IPS-15b (cell line): ENCODE results near the gene BCOR.

ENCODE experiments used
- H3K27me3 ChIP-seq: one replicate; pipeline ENCODE4 v1.6.1; 2013; ENCODE audit warnings: low read length; ENCODE audit not compliant: control insufficient read depth, insufficient read depth
- H3K36me3 ChIP-seq: one replicate; pipeline ENCODE4 v1.6.1; 2013; ENCODE audit warnings: low read length; ENCODE audit not compliant: control insufficient read depth, insufficient read depth
- H3K4me1 ChIP-seq: one replicate; pipeline ENCODE4 v1.6.1; 2013; ENCODE audit warnings: mild to moderate bottlenecking, low read length; ENCODE audit not compliant: control insufficient read depth, insufficient read depth
- H3K4me3 ChIP-seq: one replicate; pipeline ENCODE4 v1.5.1; 2013; ENCODE audit warnings: low read depth, low read length
- H3K9ac ChIP-seq: one replicate; pipeline ENCODE4 v1.6.1; 2013; ENCODE audit warnings: low read depth, mild to moderate bottlenecking, low read length
- H3K9me3 ChIP-seq: one replicate; pipeline ENCODE4 v1.6.1; 2013; ENCODE audit warnings: mild to moderate bottlenecking, low read length; ENCODE audit not compliant: control insufficient read depth, insufficient read depth

BCOR gene

DNA sequence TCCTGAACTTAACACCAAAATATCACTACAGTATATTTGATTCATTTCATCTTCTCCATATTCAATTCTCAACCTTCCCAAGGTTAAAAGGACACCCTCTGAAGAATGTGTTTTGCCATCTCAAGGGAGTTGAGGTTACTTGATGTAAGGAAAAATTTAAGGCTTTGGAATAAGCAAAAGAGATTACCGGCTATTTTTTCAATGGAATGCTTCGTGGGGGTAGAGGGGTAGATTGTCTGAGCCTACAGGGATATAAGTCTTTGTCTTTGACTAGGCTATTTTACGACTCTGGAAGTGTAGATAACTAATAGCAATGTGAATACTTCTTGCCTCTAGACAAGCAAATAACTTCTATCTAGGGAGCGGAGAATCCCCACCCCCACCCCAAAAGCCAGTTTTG lies 78.2 kb downstream of the BCOR start:
- peaks cover 4% of the 10 kb centered on the region for H3K9me3 ChIP-seq
- H3K27me3 ChIP-seq: peaks cover 21% of the 10 kb centered on the region
- no peak overlapping the region for H3K9ac ChIP-seq
- no peaks in the 10 kb centered on the region for H3K36me3 ChIP-seq
- H3K4me1 ChIP-seq: peaks cover 10% of the 10 kb centered on the region
- H3K4me3 ChIP-seq: no peak overlapping the region

DNA sequence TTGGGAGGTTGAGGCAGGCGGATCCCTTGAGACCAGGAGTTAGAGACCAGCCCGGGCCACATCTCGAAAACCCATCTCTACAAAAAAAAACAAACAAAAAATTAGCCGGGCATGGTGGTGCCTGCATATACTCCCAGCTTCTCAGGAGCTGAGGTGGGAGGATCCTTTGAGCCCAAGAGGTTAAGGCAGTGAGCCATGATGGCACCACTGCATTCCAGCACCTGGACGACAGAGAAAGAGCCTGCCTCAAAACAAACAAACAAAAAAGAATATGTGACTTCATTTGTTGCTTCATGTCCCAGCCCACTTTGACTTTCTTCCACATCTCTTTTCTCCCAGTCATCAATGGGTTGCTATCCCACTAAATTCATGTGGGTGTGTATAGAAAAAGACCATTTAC lies 79.7 kb downstream of the BCOR start:
- Histone ChIP-seq H3K4me1 (peaks cover 10% of the 10 kb centered on the region), H3K9me3 (peaks cover 4% of the 10 kb centered on the region), H3K4me3 (no peak overlapping the region), H3K27me3 (peaks cover 29% of the 10 kb centered on the region), H3K9ac (no peak overlapping the region), H3K36me3 (no peaks in the 10 kb centered on the region)

DNA sequence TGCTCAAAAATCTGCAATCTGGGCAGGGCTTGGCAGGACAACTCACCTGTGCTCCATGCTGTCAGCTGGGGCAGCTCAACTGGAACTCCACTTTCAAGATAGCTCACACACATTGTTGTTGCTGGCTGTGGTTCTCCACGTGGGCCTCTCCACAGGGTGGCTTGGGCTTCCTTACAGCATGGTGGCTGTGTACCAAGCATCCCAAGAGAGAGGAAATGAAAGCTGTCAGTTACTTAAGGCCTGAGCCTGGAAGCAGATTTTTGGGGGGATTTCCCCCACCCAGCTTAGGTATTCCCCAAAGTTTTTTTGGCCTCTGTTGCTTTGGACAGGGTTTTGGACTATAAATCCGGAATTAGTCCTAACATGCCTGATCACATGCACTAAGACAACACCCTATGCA lies 81.0 kb downstream of the BCOR start:
- Histone ChIP-seq H3K36me3 (no peaks in the 10 kb centered on the region), H3K9me3 (peaks cover 2% of the 10 kb centered on the region), H3K4me3 (no peak overlapping the region), H3K4me1 (peaks cover 7% of the 10 kb centered on the region), H3K9ac (no peak overlapping the region), H3K27me3 (peaks cover 42% of the 10 kb centered on the region)

DNA sequence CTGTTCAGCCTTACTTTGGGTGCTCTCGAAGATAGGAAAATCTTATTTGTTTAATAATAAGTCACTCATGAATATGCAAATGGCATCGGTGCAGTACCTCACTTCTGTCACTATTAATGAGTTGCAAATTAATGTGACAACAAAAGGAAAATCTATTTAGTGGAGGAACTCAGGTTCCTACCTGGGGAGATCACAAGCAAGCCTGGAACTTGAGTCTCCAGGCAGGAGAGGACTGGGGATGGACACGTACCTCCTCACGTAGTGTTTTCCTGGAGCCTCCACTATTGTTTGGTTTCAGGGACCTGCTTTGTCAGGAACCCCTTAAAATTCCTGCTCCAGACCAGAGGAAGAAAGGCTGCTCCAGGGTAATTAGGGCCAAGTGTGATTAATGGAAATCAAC lies 82.1 kb downstream of the BCOR start:
- Histone ChIP-seq H3K9ac (no peak overlapping the region), H3K9me3 (no peaks in the 10 kb centered on the region), H3K27me3 (peaks cover 53% of the 10 kb centered on the region), H3K36me3 (no peaks in the 10 kb centered on the region), H3K4me1 (peaks cover 12% of the 10 kb centered on the region), H3K4me3 (peak overlapping the region; percentile 59)

DNA sequence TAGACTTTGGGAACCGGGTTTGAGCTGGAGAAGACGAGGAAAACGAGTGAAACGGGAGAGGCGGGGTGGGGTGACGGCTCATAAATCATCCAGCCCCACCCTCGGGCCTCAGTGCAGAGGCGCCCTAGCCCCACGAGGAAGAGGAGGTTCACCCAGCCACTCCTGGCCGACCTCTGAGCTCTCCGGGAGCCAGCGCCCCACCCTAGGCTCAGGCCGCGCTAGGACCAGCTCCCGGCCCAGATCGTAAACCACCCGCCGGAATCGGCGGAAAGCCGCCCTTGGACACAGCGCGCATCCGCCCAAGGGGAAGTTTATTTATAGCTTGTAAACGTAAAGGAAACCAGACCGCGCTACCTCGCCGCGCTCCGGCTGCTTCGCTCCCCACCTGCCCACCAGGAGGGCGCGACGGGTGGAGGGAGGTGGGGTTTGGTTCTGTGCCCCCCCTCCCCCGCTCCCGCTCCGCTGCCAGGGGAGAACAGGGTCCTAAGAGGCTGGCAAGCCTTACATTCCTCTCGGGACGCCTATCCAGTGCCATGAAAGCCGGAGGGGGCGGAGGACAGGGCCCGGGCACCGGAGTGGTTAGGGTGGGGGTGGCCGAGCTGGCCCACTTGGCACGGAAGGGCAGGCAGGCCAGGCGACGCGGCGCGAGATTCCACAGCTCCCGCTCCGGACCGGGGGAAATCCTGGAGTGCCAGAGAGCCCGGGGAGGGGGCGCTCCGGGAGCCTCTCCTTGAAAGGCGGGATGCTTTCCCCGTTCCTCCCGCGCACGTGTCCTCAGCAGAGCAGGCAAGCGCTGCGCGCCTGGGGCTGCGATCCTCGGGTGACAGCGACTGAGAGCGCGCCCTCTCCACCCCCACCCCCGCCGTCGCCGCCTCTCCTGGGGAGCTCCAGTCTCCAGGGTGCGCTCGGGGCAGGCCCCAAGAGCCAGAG lies 84.2 kb downstream of the BCOR start:
- Histone ChIP-seq H3K4me1 (peaks cover 14% of the 10 kb centered on the region), H3K9me3 (no peaks in the 10 kb centered on the region), H3K4me3 (peak overlapping the region; percentile 39), H3K27me3 (peaks cover 67% of the 10 kb centered on the region), H3K36me3 (no peaks in the 10 kb centered on the region), H3K9ac (no peak overlapping the region)

DNA sequence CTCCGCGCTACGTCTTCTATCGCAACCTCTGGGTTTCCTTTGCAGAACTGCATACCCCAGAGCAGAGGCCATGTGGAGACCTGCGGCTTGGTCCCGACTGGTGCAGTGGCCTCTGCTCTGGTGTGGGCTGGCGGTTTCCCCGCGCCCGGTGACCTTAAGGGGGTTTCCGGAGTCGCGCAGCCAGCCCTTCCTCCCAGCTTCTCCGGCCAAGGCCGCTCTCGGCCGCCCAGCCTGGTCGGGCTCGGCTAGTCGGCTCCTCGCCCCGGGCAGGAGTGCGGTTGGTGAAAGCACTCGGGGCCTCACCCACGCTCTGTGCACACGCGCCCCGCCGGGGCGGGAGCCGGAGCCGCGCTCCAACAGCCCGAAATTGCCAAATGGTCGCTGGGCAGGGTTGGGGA lies 84.9 kb downstream of the BCOR start:
- Histone ChIP-seq H3K4me1 (peaks cover 18% of the 10 kb centered on the region), H3K9ac (no peak overlapping the region)

DNA sequence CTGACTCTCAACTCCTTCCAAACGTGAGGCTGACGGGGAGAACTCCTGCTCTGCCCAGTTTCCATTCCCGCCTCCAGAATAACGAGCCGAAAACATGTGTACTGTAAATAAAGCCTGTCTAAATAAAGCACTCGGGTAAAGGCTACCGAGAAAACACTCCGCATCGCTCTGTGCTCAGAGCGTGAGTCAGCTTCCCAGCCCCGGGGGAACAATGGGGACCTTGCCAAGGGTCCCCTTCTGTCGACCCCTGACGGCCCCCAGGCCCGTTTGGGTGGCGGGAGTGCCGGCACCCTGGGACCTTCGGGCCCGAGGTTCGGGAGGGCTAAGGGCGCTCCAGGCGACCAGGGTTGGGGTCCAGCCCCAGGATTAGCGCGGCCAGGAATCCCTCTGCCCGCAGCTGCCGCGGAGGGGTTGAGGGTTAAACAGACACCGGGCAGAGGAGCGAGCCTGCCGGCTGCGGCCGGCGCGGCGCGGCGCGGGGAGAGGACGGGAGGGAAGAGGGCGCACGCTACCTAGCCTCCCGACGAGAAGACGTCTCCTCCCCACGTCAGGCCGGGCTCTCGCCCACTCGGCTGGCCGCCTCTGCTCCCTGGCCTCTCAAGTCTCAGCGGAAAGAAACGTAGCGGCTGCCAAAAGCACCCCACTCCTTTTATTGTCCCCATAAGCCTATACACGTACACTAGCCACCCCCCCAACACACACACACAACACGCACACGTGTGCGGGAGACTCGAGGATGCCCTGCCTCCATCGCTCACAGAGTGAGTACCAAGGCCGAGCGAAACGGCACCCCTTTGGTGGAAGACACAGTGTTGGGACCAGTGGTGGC lies 85.5 kb downstream of the BCOR start:
- Histone ChIP-seq H3K27me3 (peaks cover 80% of the 10 kb centered on the region), H3K9me3 (no peaks in the 10 kb centered on the region), H3K4me3 (peak overlapping the region; percentile 39), H3K4me1 (peaks cover 22% of the 10 kb centered on the region), H3K36me3 (no peaks in the 10 kb centered on the region), H3K9ac (no peak overlapping the region)

More for the DNA sequence above, 84.9 kb downstream of the BCOR start:
- peak overlapping the region; percentile 39 for H3K4me3 ChIP-seq
- H3K36me3 ChIP-seq: no peaks in the 10 kb centered on the region
- H3K27me3 ChIP-seq: peaks cover 74% of the 10 kb centered on the region
- H3K9me3 ChIP-seq: no peaks in the 10 kb centered on the region

DNA sequence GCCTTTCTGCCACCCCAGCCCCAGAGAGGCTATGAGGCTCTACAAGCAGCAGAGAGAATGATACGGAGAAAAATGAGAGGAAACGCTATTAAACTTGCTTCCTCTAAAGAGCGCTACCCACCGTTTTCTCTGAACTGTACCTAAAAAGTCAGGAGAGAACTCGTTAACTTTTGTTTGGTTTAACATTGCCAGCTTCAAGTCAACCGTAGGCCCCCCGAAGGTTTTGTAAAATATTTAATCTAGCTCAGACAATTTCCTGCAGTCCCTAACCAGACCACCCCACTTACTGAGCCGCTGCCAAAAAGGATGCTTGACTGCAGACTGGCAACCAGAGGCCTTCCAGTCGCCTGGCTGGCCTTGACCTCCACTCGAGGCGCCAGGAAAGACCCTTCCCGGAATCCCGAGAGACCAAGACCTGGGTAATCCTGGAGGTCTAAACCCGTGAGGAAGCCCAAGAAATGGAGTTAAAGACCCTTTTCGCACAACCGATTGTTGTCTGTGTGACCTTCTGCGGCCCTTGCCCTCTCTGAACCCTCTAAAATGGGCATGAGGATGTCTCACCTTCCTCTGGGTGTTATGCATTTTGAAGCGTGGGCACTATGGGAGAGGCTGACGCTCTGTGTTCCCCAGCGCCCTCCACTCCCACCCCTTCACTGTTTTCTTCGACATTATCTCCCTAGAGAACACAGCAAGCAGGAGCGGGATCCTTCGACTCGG lies 86.3 kb downstream of the BCOR start:
- peak overlapping the region; percentile 39 for H3K4me3 ChIP-seq
- H3K9me3 ChIP-seq: no peaks in the 10 kb centered on the region
- no peak overlapping the region for H3K9ac ChIP-seq
- H3K36me3 ChIP-seq: no peaks in the 10 kb centered on the region
- H3K4me1 ChIP-seq: peaks cover 26% of the 10 kb centered on the region
- H3K27me3 ChIP-seq: peaks cover 78% of the 10 kb centered on the region

DNA sequence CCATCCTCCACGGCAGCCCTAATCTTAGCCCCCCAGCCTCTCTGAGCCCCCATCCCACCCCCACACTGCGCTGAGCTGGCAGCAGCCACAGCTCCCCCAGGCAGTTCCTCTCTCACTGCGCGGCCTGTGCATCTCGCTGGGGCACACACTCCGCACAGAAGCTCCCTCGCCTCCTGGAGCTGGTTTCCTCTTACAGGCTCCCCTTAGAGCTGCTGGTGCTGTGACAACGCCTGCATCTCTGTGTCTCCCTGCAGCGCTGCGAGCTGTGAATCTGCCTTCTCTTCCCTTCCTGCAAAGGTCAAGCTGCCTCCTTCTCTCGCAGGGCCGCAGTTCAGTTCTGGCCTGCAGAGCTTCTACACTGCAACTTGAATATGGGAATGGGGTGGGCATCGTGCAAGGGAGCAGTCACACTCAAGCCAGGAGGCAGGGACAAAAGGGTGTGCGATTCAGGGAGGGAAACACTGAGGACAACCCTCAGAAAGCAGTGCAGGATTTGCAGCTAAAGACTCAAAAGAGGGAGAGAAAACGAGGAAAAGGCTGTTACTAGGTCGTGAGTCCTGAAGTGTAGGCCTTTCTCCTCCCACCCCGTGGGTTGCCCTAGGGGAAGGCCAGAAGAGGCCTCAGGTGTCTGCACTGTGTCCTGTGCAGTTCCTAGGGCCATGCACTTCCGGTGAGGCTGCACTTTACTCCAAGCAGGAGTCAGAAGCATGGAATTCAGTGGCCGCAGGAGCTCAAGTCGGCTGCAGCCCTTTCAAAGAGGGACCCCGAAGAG lies 87.0 kb downstream of the BCOR start:
- Histone ChIP-seq H3K36me3 (no peaks in the 10 kb centered on the region), H3K9me3 (no peaks in the 10 kb centered on the region), H3K4me1 (peaks cover 24% of the 10 kb centered on the region), H3K4me3 (peak overlapping the region; percentile 16), H3K9ac (no peak overlapping the region), H3K27me3 (peaks cover 73% of the 10 kb centered on the region)

DNA sequence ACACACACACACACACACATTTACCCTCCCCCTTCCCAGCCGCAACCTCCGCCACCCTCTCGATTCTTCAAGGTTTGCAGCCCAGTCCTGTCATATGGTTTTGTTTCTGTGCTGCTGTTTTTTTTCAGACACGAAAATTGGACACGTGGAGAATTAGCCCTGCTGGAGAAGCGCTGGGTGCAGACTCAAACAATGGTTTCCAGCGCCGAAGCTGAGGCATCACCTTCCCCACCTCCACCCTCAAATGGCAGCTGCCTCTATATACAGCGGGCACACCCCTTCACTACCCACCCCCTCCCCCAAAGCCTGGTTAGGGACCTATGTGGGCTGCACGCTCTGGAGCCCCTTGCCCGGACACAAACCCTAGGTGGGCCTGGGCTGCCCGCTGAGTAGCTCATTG lies 87.9 kb downstream of the BCOR start:
- H3K9ac ChIP-seq: no peak overlapping the region
- H3K27me3 ChIP-seq: peaks cover 75% of the 10 kb centered on the region
- H3K4me3 ChIP-seq: peak overlapping the region; percentile 41
- H3K36me3 ChIP-seq: no peaks in the 10 kb centered on the region
- no peaks in the 10 kb centered on the region for H3K9me3 ChIP-seq
- H3K4me1 ChIP-seq: peaks cover 19% of the 10 kb centered on the region

DNA sequence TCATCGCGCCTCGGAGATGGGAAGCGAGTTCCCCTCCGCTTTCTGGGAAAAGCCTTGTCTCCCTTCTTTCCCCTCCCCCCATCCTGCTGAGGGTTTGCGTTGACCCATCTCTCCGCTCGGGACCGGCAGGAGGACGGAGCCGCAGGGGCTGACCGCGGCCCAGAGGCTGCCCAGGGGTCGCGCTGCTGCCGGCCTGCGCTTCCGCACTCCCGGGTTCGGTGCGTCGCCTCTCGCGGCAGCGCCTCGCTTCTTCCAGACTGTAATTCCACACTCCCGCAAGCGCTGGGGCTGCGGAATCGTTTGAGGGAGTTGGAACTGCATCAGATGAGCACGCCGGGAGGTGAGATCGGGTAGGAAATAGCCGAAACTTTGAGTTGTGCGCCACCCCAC lies 88.3 kb downstream of the BCOR start:
- peaks cover 80% of the 10 kb centered on the region for H3K27me3 ChIP-seq
- no peaks in the 10 kb centered on the region for H3K9me3 ChIP-seq
- H3K4me1 ChIP-seq: peaks cover 19% of the 10 kb centered on the region
- no peak overlapping the region for H3K9ac ChIP-seq
- H3K36me3 ChIP-seq: no peaks in the 10 kb centered on the region
- peak overlapping the region; percentile 41 for H3K4me3 ChIP-seq
